CD4-positive, CD25-positive, alpha-beta regulatory T cell (primary cell): ENCODE measurements around the gene UBE2E2. TPM values are rescaled to one million over a fixed set of nuclear protein-coding genes. Genes with fewer than 3 reads are reported as not detected.

Experiments used
- ATAC-seq, 2 donors: fragments of 150-1000 bp; cut with Tn5 transposase; one replicate each; pipeline ENCODE4 v1.10.0; 2021; ENCODE audit warnings: low read depth in 2 of 2, moderate number of reproducible peaks in 2 of 2, moderate library complexity in 1 of 2
- DNase-seq, 3 donors: peaks; one replicate each; pipeline versions ENCODE4 v3.0.0 to v3.0.0-alpha.2; 2012 to 2022; ENCODE audit warnings: mixed read lengths in 1 of 3
- H3K27ac ChIP-seq: one replicate; pipeline ENCODE4 v1.7.0; 2013; ENCODE audit warnings: mild to moderate bottlenecking, low read length; ENCODE audit not compliant: insufficient read depth, poor library complexity, severe bottlenecking
- H3K27me3 ChIP-seq: one replicate; pipeline ENCODE4 v1.7.0; 2013; ENCODE audit warnings: low read length; ENCODE audit not compliant: control insufficient read depth, insufficient read depth
- H3K36me3 ChIP-seq: one replicate; pipeline ENCODE4 v1.7.0; 2013; ENCODE audit warnings: mild to moderate bottlenecking, low read length, moderate library complexity; ENCODE audit not compliant: control insufficient read depth, insufficient read depth
- H3K4me1 ChIP-seq: 2 replicates; pipeline ENCODE4 v1.7.0; 2013; ENCODE audit warnings: mild to moderate bottlenecking, low read length; ENCODE audit not compliant: insufficient read depth, control insufficient read depth, poor library complexity, severe bottlenecking
- H3K4me3 ChIP-seq: one replicate; pipeline ENCODE4 v1.7.0; 2013; ENCODE audit warnings: low read depth, mild to moderate bottlenecking, low read length, moderate library complexity
- H3K9me3 ChIP-seq, 2 experiments: 1 replicate in 1 of 2; 2 replicates in 1 of 2; pipeline ENCODE4 v1.7.0; 2013; ENCODE audit warnings: low read length in 2 of 2, mild to moderate bottlenecking in 1 of 2, moderate library complexity in 1 of 2; ENCODE audit not compliant: control insufficient read depth in 2 of 2
- H3K27ac Mint-ChIP-seq, 3 donors: one replicate each; pipeline ENCODE4 v1.8.0; 2020 to 2022; ENCODE audit warnings: mild to moderate bottlenecking in 3 of 3, mixed read lengths in 3 of 3, moderate library complexity in 2 of 3
- H3K27me3 Mint-ChIP-seq: one replicate; pipeline ENCODE4 v1.8.0; 2022; ENCODE audit warnings: mild to moderate bottlenecking, mixed read lengths
- H3K36me3 Mint-ChIP-seq: one replicate; pipeline ENCODE4 v1.8.0; 2020; ENCODE audit warnings: mixed read lengths
- H3K4me1 Mint-ChIP-seq, 4 donors: one replicate each; pipeline ENCODE4 v1.8.0; 2020 to 2022; ENCODE audit warnings: mixed read lengths in 4 of 4, mild to moderate bottlenecking in 1 of 4
- H3K4me3 Mint-ChIP-seq, 4 donors: one replicate each; pipeline ENCODE4 v1.8.0; 2020 to 2022; ENCODE audit warnings: mild to moderate bottlenecking in 4 of 4, mixed read lengths in 4 of 4, moderate library complexity in 3 of 4
- H3K9me3 Mint-ChIP-seq, 7 donors: one replicate each; pipeline ENCODE4 v1.8.0; 2020 to 2022; ENCODE audit warnings: mixed read lengths in 7 of 7, mild to moderate bottlenecking in 3 of 7, moderate library complexity in 2 of 7
- polyA plus RNA-seq, 4 donors: library from polyadenylated mRNA; unstranded; fragments of 300-500 nt; fragmentation: Illumina TruSeq; gene quantifications; one replicate each; pipeline ENCODE4 v1.2.3, GENCODE V29; 2021
- total RNA-seq: library from RNA; stranded (reverse); gene quantifications from one replicate; pipeline ENCODE4 v1.2.3, GENCODE V29; 2022

The UBE2E2 gene
- total and polyA plus RNA-seq, 5 donors from 2014 or later, result 0.81 to 9.6 (median 1.8) TPM

DNA sequence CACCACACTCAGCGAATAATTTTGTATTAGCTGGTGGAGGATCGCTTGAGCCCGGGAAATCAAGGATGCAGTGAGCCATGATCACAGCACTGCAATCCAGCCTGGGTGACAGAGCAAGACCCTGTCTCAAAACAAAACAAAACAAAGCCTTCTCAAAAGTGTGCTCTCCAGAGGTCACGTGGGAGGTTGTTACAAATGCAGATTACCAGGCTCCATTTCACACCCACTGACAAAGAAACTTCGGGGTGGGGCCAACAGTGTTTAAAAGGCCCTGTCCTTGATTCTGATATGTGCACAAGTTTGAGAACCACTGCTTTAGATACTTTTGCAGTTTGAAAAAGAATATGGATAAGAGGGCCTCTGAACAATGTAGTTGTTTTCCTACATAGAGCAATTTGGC lies 80.5 kb downstream of the UBE2E2 start:
- DNase-seq (no peak), ATAC-seq (no peak)
- Mint-ChIP-seq H3K4me3 (no peak overlapping the region), H3K27ac (no peak overlapping the region), H3K9me3 (peaks cover 0 to 20% (median 4%) of the 10 kb centered on the region in 7 donors), H3K4me1 (peaks cover 0 to 5% (median 3%) of the 10 kb centered on the region in 4 donors), H3K27me3 (no peaks in the 10 kb centered on the region), H3K36me3 (no peaks in the 10 kb centered on the region)
- H3K4me3 ChIP-seq, result no peak overlapping the region
- H3K9me3 ChIP-seq, result no peaks in the 10 kb centered on the region
- H3K27ac ChIP-seq, result no peak overlapping the region
- H3K27me3 ChIP-seq, result no peaks in the 10 kb centered on the region
- H3K36me3 ChIP-seq, result no peaks in the 10 kb centered on the region
- no peaks in the 10 kb centered on the region for H3K4me1 ChIP-seq

DNA sequence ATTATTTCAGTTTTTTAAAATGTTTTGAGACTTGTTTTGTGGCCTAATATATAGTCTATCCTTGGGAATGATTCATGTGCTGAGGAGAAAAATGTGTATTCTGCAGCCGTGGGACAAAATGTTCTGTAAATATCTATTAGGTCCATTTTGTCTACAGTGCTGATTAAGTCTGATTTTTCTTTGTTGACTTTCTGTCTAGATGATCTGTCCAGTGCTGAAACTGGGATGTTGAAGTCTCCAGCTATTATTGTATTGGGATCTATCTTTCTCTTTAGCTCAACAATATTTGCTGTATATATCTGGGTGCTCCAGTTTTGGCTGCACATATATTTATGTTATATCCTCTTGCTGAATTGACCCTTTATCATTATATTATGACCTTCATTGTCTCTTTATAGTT lies 85.2 kb downstream of the UBE2E2 start:
- H3K27me3 Mint-ChIP-seq, result no peaks in the 10 kb centered on the region
- H3K4me3 Mint-ChIP-seq, result no peak overlapping the region
- peaks cover 0 to 5% (median 1%) of the 10 kb centered on the region in 4 donors for H3K4me1 Mint-ChIP-seq
- Histone ChIP-seq H3K4me3 (no peak overlapping the region), H3K4me1 (no peaks in the 10 kb centered on the region), H3K9me3 (no peaks in the 10 kb centered on the region), H3K27ac (no peak overlapping the region), H3K36me3 (no peaks in the 10 kb centered on the region), H3K27me3 (no peaks in the 10 kb centered on the region)
- no peaks in the 10 kb centered on the region for H3K36me3 Mint-ChIP-seq
- ATAC-seq, result no peak
- DNase-seq, result no peak
- no peak overlapping the region for H3K27ac Mint-ChIP-seq
- peaks cover 0 to 20% (median 6%) of the 10 kb centered on the region in 7 donors for H3K9me3 Mint-ChIP-seq

DNA sequence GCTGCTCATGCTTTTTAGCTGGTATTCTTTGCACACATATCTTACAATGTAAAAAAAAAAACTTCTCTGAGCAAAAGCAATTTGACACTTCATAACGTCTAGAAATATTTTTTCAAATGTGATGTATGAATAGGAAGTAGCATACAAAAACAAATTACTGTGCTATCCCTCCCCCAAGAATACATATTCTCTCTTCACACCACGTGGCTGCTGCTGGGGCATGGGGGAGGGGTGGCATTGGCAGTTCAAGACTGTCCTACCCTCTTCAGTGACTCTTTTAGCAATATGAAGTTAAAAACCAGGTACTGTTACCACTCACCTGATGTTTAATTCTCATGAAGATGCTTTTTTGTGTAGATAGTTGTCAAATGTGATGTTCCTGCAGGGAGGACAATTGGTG lies 85.6 kb downstream of the UBE2E2 start:
- Mint-ChIP-seq H3K36me3 (no peaks in the 10 kb centered on the region), H3K27me3 (no peaks in the 10 kb centered on the region), H3K27ac (no peak overlapping the region), H3K9me3 (peaks cover 0 to 20% (median 6%) of the 10 kb centered on the region in 7 donors), H3K4me3 (no peak overlapping the region), H3K4me1 (peaks cover 0 to 5% (median 1%) of the 10 kb centered on the region in 4 donors)
- DNase-seq (no peak), ATAC-seq (no peak)
- Histone ChIP-seq H3K4me3 (no peak overlapping the region), H3K27me3 (no peaks in the 10 kb centered on the region), H3K36me3 (no peaks in the 10 kb centered on the region), H3K27ac (no peak overlapping the region), H3K4me1 (no peaks in the 10 kb centered on the region), H3K9me3 (no peaks in the 10 kb centered on the region)

DNA sequence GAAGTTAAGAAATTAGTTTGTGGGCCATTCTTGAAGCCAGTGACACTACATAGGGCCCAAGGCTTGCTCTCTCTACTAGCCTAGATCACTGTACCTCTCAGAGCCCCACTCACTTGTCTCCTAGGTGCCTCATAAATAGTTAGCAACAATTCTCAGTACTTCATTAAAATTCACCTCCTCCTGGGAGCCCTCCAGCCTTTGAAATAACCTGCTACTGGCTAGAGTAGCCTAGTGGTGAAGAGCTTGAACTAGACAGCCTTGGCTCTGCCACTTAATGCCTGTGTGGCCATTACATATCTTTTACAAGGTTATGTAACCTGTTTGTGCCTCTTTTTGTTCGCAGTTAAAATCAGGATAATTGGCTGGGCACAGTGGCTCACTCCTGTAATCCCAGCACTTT lies 89.3 kb downstream of the UBE2E2 start:
- DNase-seq, result no peak
- Histone ChIP-seq H3K9me3 (no peaks in the 10 kb centered on the region), H3K4me3 (no peak overlapping the region), H3K27me3 (no peaks in the 10 kb centered on the region), H3K27ac (no peak overlapping the region), H3K36me3 (no peaks in the 10 kb centered on the region), H3K4me1 (no peaks in the 10 kb centered on the region)
- no peak for ATAC-seq
- Mint-ChIP-seq H3K27ac (no peak overlapping the region), H3K9me3 (peaks cover 0 to 8% (median 6%) of the 10 kb centered on the region in 7 donors), H3K36me3 (no peaks in the 10 kb centered on the region), H3K4me1 (no peaks in the 10 kb centered on the region), H3K27me3 (no peaks in the 10 kb centered on the region), H3K4me3 (no peak overlapping the region)

DNA sequence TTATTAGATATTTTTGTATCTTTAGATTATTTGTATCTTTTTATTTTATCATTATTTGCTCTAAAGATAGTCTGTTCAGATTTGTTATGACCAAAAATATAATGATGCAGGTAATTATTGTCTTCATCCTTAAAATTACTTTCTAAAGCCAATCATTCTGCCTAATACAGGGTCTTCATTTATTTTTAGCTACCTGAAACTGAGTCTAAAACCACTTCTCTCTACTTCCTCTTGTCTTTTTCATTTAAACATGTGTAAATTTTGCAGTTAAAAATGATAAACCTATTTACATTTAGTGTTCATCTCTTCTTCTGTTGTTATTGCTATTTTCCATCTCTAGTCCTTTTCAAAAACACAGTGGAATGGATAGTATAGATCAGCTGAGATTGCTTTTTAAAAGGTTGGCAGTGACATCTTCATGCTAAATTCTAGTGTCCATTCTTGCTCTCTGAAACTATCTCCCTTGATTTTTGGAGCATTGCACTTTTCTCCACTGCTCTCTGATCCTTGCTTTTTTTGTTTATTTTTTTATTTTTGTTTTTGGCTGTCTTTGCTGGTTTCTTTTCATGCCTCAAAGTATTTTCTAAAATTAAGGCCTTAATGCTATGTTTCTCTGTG lies 91.8 kb downstream of the UBE2E2 start:
- Histone ChIP-seq H3K9me3 (no peaks in the 10 kb centered on the region), H3K4me1 (no peaks in the 10 kb centered on the region), H3K27me3 (no peaks in the 10 kb centered on the region), H3K27ac (no peak overlapping the region), H3K36me3 (no peaks in the 10 kb centered on the region), H3K4me3 (no peak overlapping the region)
- H3K36me3 Mint-ChIP-seq, result no peaks in the 10 kb centered on the region
- H3K9me3 Mint-ChIP-seq, result peaks cover 0 to 7% (median 2%) of the 10 kb centered on the region in 7 donors
- no peaks in the 10 kb centered on the region for H3K27me3 Mint-ChIP-seq
- no peak overlapping the region for H3K27ac Mint-ChIP-seq
- no peak overlapping the region for H3K4me3 Mint-ChIP-seq
- no peak for DNase-seq
- ATAC-seq, result no peak
- no peaks in the 10 kb centered on the region for H3K4me1 Mint-ChIP-seq

DNA sequence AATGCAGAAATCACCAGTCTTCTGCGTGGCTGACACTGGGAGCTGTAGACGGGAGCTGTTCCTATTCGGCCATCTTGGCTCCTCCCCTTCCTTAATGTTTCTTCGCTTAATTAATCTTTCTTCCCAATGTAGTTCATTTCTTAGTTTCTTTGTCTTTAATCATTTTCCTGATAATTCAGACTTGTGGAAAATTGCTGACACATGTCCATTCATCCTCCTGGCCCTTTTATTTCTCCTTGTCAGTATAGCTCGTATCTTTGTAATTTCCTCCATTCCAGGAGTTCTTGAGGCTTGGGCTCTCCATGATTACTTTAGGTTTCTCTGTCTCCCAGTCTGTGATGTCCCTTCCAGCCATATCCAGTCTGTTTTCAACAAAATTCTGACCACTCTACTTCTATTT lies 98.7 kb downstream of the UBE2E2 start:
- Histone ChIP-seq H3K9me3 (no peaks in the 10 kb centered on the region), H3K27ac (no peak overlapping the region), H3K36me3 (no peaks in the 10 kb centered on the region), H3K27me3 (no peaks in the 10 kb centered on the region), H3K4me1 (no peaks in the 10 kb centered on the region), H3K4me3 (no peak overlapping the region)
- H3K4me1 Mint-ChIP-seq, result no peaks in the 10 kb centered on the region
- no peaks in the 10 kb centered on the region for H3K27me3 Mint-ChIP-seq
- H3K27ac Mint-ChIP-seq, result no peak overlapping the region
- ATAC-seq, result no peak
- DNase-seq, result no peak
- no peak overlapping the region for H3K4me3 Mint-ChIP-seq
- peaks cover 0 to 8% (median 0%) of the 10 kb centered on the region in 7 donors for H3K9me3 Mint-ChIP-seq
- no peaks in the 10 kb centered on the region for H3K36me3 Mint-ChIP-seq

DNA sequence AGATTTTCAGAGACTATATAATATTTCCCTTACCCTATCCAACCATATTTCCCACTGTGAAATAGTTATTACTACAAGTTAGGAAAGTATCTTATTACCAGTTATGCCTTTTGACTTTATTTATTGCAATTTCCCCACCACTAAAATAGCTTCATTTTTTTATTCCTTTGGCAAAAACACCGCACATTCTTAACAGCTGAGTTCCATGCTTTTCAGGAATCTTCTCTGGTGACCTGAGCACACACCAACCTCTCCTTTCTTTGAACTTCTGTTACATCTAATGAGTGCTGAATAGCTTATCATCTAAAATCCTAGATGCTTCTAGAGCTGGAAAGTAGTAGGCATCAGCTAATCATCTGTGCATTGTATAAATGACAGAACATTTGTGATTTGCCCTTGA lies 99.1 kb downstream of the UBE2E2 start:
- Mint-ChIP-seq H3K36me3 (no peaks in the 10 kb centered on the region), H3K27ac (no peak overlapping the region), H3K4me1 (no peaks in the 10 kb centered on the region), H3K27me3 (no peaks in the 10 kb centered on the region), H3K4me3 (no peak overlapping the region), H3K9me3 (peaks cover 0 to 8% (median 1%) of the 10 kb centered on the region in 7 donors)
- ATAC-seq, result no peak
- H3K27me3 ChIP-seq, result no peaks in the 10 kb centered on the region
- DNase-seq, result no peak
- no peak overlapping the region for H3K27ac ChIP-seq
- H3K36me3 ChIP-seq, result no peaks in the 10 kb centered on the region
- no peaks in the 10 kb centered on the region for H3K4me1 ChIP-seq
- no peak overlapping the region for H3K4me3 ChIP-seq
- no peaks in the 10 kb centered on the region for H3K9me3 ChIP-seq

DNA sequence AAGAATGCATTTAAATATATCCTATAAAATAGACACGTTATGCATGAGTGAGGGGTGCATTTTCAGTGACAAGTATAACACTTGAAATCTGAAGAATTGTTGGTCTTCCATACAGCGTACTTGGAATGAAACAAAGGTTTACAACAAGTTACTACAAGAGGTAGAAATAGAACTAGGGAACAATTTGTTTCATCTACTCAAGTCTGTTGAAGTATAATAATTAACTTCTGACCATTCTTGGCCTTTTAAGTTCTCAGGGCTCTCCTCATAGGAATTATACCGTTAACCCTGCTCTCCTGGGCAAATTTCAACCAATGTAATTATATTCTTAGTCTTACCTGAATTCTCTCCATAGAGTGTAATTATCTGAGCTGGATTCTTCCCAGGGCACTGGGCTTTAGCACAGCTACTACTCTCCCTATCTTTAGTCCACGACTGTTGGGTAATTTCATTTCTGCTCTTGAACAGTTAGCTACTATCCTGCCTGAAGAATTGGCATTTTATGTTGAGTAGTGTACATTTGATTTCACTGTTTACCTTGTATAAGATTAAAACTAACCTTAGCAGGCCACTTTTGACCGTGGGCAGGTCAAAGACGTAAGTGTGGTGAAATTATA lies 100.6 kb downstream of the UBE2E2 start:
- H3K36me3 Mint-ChIP-seq, result no peaks in the 10 kb centered on the region
- H3K27ac Mint-ChIP-seq, result no peak overlapping the region
- Histone ChIP-seq H3K36me3 (no peaks in the 10 kb centered on the region), H3K27ac (no peak overlapping the region), H3K27me3 (no peaks in the 10 kb centered on the region), H3K4me1 (no peaks in the 10 kb centered on the region), H3K9me3 (no peaks in the 10 kb centered on the region), H3K4me3 (no peak overlapping the region)
- H3K4me3 Mint-ChIP-seq, result no peak overlapping the region
- no peak for DNase-seq
- H3K4me1 Mint-ChIP-seq, result no peaks in the 10 kb centered on the region
- H3K9me3 Mint-ChIP-seq, result peaks cover 0 to 8% (median 1%) of the 10 kb centered on the region in 7 donors
- ATAC-seq, result no peak
- no peaks in the 10 kb centered on the region for H3K27me3 Mint-ChIP-seq
